ENCODE results near the gene XYLT1.

XYLT1 gene

DNA sequence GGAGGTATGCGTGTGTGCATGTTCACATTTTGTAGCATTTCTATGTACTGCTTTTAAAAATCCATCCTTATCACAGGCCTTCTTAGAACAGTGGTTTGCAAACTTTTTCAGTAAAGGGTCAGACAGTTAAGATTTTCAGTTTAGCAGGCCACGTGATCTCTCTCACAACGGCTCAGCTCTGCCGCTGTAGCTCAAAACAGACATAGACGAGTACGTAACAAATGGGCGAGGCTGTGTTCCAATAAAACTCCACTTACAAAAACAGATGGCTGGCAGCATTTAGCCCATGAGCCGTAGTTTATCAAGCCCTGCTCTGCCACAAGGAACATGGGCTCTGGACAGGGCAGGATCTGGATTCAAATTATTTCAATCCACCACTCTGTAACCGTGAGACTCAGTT lies 141.8 kb downstream of the XYLT1 start:
- Mint-ChIP-seq H3K9me3 (no peaks in the 10 kb centered on the region), H3K4me1 (peaks cover 19% of the 10 kb centered on the region), H3K4me3 (no peak overlapping the region), H3K36me3 (no peaks in the 10 kb centered on the region), H3K27ac (no peak overlapping the region), H3K27me3 (no peaks in the 10 kb centered on the region)

DNA sequence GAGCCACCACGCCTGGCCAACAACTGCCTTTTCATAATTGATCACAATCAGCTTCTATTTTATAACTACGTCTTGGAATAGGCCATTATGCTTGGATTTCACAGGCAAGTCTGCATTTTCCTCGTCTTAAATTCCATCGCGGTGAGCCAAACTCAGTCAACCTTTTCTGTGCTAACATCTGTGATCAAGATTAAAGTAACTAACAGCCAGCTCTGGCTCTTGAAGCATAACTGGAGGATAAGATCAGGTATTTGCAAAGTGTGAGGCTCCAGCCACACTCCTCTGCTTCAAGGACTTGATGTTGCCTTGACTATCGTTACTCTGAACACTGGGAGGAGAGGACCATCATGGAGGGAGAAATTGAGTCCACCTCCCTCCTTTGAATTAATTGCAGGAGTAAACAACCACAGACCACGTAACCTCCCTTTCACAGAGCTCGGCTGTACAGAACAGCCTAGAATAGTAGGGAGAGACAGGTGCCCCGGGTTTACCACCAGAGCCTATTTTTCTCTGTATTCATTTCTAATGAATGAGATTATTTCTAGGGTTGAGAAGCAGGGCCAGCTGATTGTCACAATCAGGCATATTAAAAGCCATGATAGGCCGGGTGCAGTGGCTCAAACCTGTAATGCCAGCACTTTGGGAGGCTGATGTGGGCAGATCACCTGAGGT lies 143.0 kb downstream of the XYLT1 start:
- Mint-ChIP-seq H3K4me1 (peaks cover 19% of the 10 kb centered on the region), H3K4me3 (no peak overlapping the region), H3K27ac (no peak overlapping the region), H3K9me3 (no peaks in the 10 kb centered on the region), H3K36me3 (no peaks in the 10 kb centered on the region), H3K27me3 (no peaks in the 10 kb centered on the region)

DNA sequence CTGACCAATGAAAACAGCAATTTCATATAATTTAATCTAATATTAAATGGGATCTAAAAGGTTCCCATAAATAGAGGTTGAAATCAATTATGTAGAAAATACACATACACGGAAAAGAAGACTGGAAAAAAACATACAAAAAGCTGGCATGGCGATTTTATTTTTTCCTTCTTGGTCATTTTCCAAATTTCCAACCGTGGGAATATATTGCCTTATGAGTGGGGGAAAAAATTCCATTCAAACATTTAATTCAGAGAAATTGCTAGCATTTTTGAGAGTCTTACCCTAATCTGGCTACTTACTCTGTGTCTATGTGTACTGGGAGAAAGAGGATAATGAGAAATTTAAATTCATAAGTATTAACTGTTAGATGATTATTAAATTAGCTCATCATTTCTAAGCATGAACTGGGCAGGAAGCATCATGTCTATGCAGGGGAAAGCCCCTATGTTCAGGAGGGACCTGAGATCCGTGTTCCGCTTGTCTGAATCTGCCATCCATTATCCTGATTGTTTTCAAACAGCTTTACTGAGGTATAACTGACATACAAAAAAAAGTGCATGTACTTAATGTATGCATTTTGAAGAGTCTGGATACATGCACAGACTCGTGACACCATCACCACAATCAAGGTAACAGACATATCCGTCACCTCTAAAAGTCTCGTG lies 145.2 kb downstream of the XYLT1 start:
- Mint-ChIP-seq H3K36me3 (no peaks in the 10 kb centered on the region), H3K9me3 (no peaks in the 10 kb centered on the region), H3K4me3 (no peak overlapping the region), H3K27ac (no peak overlapping the region), H3K27me3 (no peaks in the 10 kb centered on the region), H3K4me1 (peaks cover 25% of the 10 kb centered on the region)

DNA sequence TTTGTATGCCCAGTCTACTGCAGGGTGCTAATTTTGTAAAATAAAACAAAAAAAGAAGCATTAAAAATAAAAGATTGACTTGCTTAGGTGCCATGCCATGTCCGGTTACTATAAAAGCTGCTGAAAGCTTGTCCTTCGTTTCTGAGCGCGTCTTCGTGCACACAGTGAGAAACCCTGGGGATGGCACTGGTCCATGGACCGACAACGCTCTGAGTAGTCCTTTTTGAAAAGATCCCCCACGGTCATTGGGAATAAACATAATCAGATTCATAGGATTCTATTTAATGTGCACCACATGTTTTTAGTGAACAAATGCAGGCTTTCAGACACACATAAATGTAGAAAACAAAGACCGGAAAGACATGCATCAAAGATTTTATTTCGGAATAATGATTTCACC lies 146.3 kb downstream of the XYLT1 start:
- Mint-ChIP-seq H3K4me1 (peaks cover 30% of the 10 kb centered on the region), H3K9me3 (no peaks in the 10 kb centered on the region), H3K27ac (no peak overlapping the region), H3K36me3 (no peaks in the 10 kb centered on the region), H3K27me3 (no peaks in the 10 kb centered on the region), H3K4me3 (no peak overlapping the region)

DNA sequence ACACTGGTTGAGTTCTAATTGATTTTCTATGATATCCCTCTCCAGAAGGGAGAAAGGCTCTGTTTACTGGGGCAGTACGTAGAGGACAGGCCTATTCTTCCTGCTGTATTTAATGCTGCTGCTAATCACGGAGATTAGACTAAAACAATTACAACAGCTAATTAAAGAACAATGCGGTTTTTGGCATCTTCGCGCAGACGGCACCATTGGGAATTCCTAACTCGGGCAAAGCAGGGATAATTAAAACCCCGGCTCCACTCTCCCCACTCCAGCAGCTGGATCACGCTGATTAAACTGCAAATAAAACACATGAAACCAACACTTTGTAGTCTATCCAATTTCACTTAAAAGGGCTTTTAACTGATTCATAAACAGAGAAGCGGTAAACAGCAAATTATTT lies 147.6 kb downstream of the XYLT1 start:
- H3K9me3 Mint-ChIP-seq = no peaks in the 10 kb centered on the region
- no peaks in the 10 kb centered on the region for H3K36me3 Mint-ChIP-seq
- H3K27ac Mint-ChIP-seq = no peak overlapping the region
- H3K27me3 Mint-ChIP-seq = no peaks in the 10 kb centered on the region
- peaks cover 29% of the 10 kb centered on the region for H3K4me1 Mint-ChIP-seq
- H3K4me3 Mint-ChIP-seq = no peak overlapping the region

DNA sequence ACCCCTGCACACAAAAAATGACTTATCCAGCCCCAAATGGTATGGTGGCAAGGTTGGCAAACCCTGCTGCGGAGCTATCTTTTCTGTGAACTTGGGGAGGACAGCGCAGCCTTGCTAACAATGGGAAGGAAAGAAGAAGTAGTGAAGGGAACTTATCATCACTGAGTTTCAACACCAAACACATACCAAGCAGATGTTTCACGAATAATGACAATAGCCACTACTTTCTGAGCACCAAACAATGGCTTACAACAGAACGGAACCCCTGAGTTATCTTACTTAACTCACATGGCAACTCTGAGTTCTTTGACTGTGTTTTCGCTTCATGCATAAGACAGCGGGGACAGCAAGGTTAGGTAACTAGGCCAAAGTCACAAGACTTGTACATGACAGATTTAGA lies 148.9 kb downstream of the XYLT1 start:
- Mint-ChIP-seq H3K4me3 (no peak overlapping the region), H3K27me3 (no peaks in the 10 kb centered on the region), H3K4me1 (peaks cover 29% of the 10 kb centered on the region), H3K36me3 (no peaks in the 10 kb centered on the region), H3K9me3 (no peaks in the 10 kb centered on the region), H3K27ac (no peak overlapping the region)

DNA sequence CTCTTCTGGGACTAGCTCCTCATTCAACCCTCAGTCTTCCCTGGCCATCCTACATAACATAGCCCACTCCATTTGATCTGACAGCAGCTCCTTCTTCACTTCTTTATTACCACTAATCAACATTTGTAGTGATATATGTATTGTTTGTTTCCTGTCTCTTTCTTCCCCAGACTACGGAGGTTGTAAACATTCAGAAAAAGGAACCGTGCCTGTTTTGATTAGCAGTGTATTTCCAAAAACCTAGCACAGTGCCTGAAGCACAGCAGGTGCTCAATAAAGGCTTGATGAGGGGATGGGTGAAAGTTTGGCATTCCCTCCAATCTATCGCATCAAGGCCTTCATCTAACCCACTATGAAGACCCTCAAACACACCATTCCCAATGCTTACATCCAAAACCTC lies 150.8 kb downstream of the XYLT1 start:
- no peaks in the 10 kb centered on the region for H3K27me3 Mint-ChIP-seq
- H3K27ac Mint-ChIP-seq = peak overlapping the region; percentile 36
- peaks cover 38% of the 10 kb centered on the region for H3K4me1 Mint-ChIP-seq
- no peaks in the 10 kb centered on the region for H3K9me3 Mint-ChIP-seq
- no peaks in the 10 kb centered on the region for H3K36me3 Mint-ChIP-seq
- no peak overlapping the region for H3K4me3 Mint-ChIP-seq

DNA sequence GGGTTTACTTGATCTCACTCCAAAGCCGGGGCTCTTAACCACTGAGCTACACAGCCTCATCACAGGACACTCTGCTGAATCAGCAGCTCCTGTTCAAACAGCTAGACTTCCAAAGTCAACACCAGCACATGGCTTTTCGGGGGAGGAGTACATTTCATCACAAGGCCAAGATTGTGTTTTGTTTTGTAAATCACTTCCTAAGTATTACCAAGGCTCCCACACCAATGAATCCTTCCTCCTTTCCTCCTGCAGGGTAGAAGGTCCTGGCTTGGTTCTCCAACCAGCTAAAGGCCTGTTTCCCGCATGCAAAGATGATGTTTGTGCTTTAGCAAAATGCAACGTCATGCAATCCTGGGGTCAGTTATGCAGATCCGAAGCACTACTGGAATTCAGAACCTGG lies 152.5 kb downstream of the XYLT1 start:
- no peak overlapping the region for H3K27ac Mint-ChIP-seq
- H3K36me3 Mint-ChIP-seq = no peaks in the 10 kb centered on the region
- H3K4me3 Mint-ChIP-seq = no peak overlapping the region
- H3K27me3 Mint-ChIP-seq = no peaks in the 10 kb centered on the region
- H3K4me1 Mint-ChIP-seq = peaks cover 49% of the 10 kb centered on the region
- H3K9me3 Mint-ChIP-seq = no peaks in the 10 kb centered on the region

DNA sequence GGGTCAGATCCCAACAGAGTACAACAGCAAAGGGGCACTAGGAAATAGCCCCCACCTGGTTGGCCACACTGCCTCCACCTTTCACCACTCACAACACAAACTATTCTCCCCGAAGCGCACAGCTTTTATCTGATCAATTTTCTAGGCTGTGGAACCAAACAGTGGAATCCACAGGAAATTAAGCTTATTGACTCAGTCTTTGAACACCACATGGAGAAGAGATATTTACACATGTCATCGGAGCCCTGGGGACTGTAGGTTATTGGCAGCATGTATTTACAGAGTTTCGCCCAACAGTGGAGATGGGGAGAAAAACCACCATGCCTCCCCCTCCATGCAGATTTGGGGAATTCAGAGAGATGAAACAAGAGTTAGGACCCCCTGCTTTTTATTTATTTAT lies 154.8 kb downstream of the XYLT1 start:
- Mint-ChIP-seq H3K4me1 (peaks cover 57% of the 10 kb centered on the region), H3K27me3 (no peaks in the 10 kb centered on the region), H3K9me3 (no peaks in the 10 kb centered on the region), H3K27ac (no peak overlapping the region), H3K4me3 (no peak overlapping the region), H3K36me3 (no peaks in the 10 kb centered on the region)

DNA sequence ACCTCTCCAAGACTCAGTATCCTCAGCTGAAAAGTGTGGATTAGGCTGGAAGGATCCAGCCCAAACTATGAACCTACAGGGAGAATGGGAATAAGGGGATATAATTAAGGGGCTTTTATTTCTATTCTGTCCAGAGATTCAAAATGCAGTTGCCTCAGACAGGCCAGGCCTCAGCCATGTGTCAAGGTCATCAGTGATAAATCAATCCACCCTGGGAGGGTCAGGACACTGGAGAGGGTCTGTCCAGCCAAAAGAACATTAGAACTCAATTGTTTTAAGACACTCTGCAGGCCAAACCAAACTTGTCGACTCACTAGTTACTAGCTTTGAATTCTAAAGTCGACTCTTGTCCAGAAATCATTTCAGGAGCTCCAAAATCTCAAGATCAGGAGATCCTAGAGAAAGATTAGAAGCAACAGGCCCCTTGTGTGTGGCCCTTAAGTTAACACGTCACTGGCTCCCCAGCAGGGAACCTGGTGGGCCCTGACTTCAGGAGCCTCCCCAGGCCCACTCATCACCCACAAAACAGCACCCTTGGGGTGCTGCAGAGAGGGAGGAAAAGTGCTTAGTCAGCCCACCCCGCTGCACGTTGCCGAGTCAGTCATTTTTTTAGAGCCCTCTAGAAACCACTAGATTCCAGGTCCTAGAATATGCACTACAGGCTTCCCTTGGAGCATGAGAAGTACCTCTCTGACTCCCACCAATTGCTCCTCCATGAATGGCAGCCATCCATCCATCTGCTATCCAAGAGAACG lies 156.8 kb downstream of the XYLT1 start:
- Mint-ChIP-seq H3K36me3 (peaks cover 2% of the 10 kb centered on the region), H3K4me1 (peaks cover 61% of the 10 kb centered on the region), H3K27me3 (no peaks in the 10 kb centered on the region), H3K9me3 (no peaks in the 10 kb centered on the region), H3K4me3 (no peak overlapping the region), H3K27ac (no peak overlapping the region)

DNA sequence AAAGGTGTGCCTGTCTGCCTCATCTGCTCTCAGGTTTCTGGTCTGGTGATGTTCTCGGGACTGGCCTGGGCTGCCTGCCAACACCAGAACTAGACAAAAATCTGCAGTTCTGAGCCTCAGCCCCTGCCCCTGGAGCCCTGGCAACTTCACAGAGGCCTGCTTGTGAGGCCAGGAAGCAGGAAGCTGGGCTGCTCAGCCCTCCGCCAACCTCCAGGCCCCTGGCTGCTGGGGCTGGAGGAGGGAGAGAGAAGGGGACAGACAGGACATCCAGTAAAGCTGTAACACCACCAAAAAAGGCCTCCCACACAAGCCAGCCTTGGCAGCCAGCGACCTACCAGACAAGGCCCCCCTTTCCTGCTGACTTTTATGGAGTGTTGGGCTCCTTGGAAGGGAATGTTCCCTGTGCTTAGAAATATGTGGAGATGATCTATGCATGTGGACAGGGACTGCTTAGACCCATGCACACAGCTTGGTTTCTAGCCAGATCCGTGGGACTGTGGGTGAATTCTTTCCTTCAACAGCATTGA lies 157.6 kb downstream of the XYLT1 start:
- no peak overlapping the region for H3K4me3 Mint-ChIP-seq
- H3K36me3 Mint-ChIP-seq = peaks cover 2% of the 10 kb centered on the region
- H3K9me3 Mint-ChIP-seq = no peaks in the 10 kb centered on the region
- H3K27me3 Mint-ChIP-seq = no peaks in the 10 kb centered on the region
- H3K27ac Mint-ChIP-seq = no peak overlapping the region
- H3K4me1 Mint-ChIP-seq = peaks cover 61% of the 10 kb centered on the region

DNA sequence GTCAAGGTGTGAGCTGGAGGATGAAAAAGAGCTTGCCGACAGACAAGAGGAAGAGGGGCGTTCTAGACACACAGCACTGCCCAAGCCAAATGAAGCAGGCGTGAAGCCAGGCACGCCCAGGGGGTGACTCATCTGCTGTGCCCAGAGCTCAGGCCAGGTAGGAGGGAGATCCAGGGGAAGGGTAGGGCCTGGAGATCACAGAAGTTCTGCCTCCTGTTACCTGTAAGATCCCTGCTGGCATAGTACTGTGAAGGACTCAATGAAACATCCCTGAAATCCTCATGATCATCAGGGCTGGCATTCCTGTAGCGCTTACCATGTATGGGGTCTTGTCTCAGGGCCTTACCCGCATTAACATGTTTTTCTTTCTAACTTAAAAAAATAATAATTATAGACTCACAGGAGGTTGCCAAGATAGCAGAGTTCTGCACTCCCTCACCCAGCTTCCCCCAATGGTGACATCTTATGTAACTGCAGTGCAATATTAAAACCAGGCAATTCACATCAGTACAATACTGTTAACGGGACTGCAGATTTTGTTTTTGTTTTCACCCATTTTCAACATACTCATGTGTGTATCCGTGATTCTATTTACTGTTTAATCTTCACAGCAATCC lies 158.6 kb downstream of the XYLT1 start:
- Mint-ChIP-seq H3K27ac (no peak overlapping the region), H3K27me3 (no peaks in the 10 kb centered on the region), H3K4me3 (no peak overlapping the region), H3K36me3 (peaks cover 2% of the 10 kb centered on the region), H3K4me1 (peaks cover 64% of the 10 kb centered on the region), H3K9me3 (no peaks in the 10 kb centered on the region)

DNA sequence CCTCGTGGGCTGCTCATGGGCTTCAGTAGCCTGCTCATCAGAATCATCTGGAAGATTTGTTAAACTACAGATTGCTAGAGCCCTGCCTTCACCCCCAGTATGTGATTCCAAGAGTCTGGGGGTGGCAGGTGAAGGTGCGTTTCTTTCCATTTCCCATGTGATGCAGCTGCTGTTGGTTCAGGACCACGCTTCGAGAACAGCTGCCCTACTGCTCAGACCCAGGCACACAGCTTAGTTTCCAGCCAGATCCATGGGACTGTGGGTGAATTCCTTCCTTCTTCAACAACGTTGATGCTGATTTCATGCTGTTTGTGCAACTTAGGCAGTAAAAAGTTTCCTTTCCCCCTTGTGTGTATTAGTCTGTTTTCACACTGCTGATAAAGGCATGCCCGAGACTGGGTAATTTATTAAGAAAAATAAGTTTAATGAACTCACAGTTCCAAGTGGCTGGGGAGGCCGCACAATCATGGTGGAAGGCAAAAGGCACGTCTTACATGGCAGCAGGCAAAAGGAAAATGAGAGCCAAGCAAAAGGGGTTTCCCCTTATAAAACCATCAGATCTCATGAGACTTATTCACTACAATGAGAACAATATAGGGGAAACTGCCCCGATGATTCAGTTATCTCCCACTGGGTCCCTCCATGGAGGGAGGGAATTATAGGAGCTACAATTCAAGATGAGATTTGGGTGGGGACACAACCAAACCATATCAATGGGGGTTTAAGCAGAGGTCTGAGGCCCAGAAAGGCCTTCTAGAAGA lies 159.2 kb downstream of the XYLT1 start:
- Mint-ChIP-seq H3K4me3 (no peak overlapping the region), H3K4me1 (peaks cover 68% of the 10 kb centered on the region), H3K27me3 (no peaks in the 10 kb centered on the region), H3K27ac (peak overlapping the region; percentile 52), H3K36me3 (peaks cover 2% of the 10 kb centered on the region), H3K9me3 (no peaks in the 10 kb centered on the region)

DNA sequence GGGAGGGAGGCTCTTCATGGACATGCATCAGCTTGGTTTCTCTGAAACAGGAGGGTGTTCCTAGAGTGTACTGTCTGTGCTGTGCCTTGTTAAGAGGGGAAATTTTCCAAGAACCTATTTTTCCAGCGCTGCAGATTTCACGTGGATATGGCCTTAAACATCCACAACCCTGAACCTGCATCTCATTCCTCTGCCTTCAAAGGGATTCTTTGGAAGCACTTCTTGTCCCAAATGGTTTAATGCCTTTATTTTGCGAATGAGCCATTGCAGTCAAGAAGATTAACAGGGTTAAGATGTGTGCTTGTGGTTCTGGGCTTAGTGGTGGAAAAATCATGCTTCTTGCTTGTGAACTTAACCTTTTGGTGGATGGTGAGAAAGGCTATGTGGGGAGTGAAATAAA lies 161.2 kb downstream of the XYLT1 start:
- Mint-ChIP-seq H3K36me3 (peaks cover 2% of the 10 kb centered on the region), H3K4me1 (peaks cover 63% of the 10 kb centered on the region), H3K27me3 (no peaks in the 10 kb centered on the region), H3K9me3 (no peaks in the 10 kb centered on the region), H3K27ac (no peak overlapping the region), H3K4me3 (no peak overlapping the region)

DNA sequence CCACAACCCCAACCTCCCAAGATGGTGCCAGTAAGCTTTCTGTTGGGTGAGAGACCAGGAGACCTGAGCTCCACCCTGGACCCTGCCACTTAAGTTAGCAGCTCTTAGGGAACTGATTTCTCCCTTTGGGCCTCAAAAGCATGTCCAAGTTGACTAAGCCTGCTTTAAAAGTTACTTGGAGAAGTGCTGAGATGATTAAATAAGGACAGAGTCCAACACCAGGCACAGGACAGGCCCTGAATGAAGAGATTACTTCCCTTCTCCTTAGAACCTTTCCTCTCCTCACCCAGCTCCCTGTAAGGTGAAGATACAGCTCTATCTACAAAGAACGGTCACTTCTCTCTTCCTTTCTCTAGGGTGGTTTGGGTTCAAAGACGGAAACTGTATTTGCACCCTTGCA lies 162.6 kb downstream of the XYLT1 start:
- no peaks in the 10 kb centered on the region for H3K27me3 Mint-ChIP-seq

More for the DNA sequence above, 162.6 kb downstream of the XYLT1 start:
- Mint-ChIP-seq H3K36me3 (peaks cover 2% of the 10 kb centered on the region), H3K9me3 (no peaks in the 10 kb centered on the region), H3K4me1 (peaks cover 56% of the 10 kb centered on the region), H3K4me3 (no peak overlapping the region), H3K27ac (no peak overlapping the region)
